ENCODE measurements around the gene ZNF577. TPM values are rescaled to one million over a fixed set of nuclear protein-coding genes. Genes with fewer than 3 reads are reported as not detected.

ZNF577 gene
- total RNA-seq, 1 experiment from 2014 or later = 1.6 TPM

GRCh38 chr19:51904331-51905165 is 16.8 kb upstream of the ZNF577 start, which contains the start of gene ZNF649:
TSS of gene ZNF649 (minus strand) at chr19:51905017. CDS start at chr19:51900107, 4,910 bp downstream.
- DNase-seq (ENCODE audit: low read depth in 1 of 2, low spot score in 2 of 2) = peak; percentile 66 to 70
- H3K36me3 ChIP-seq = peaks cover 11% of the 10 kb centered on the region

GRCh38 chr19:51903192-51903591 is 15.4 kb upstream of the ZNF577 start:
- Histone ChIP-seq H3K4me1 (replicated peaks) (no peaks in the 10 kb centered on the region), H3K27me3 (replicated peaks) (no peaks in the 10 kb centered on the region), H3K9me3 (replicated peaks) (peaks cover 19% of the 10 kb centered on the region), H3K4me3 (no peak overlapping the region), H3K27ac (no peak overlapping the region), H3K36me3 (peaks cover 24% of the 10 kb centered on the region)
- DNase-seq (ENCODE audit: low read depth in 1 of 2, low spot score in 2 of 2) = no peak

More at GRCh38 chr19:51904331-51905165, 16.8 kb upstream of the ZNF577 start, which contains the start of gene ZNF649:
- Histone ChIP-seq H3K9me3 (replicated peaks) (peaks cover 12% of the 10 kb centered on the region), H3K4me1 (replicated peaks) (no peaks in the 10 kb centered on the region), H3K4me3 (peak within 1 kb of the TSS; percentile 47), H3K27me3 (replicated peaks) (no peaks in the 10 kb centered on the region), H3K27ac (no peak within 1 kb of the TSS)

GRCh38 chr19:51901860-51902259 is 14.1 kb upstream of the ZNF577 start:
- Histone ChIP-seq H3K36me3 (peaks cover 33% of the 10 kb centered on the region), H3K27me3 (replicated peaks) (no peaks in the 10 kb centered on the region), H3K4me3 (no peak overlapping the region), H3K9me3 (replicated peaks) (peaks cover 19% of the 10 kb centered on the region), H3K4me1 (replicated peaks) (no peaks in the 10 kb centered on the region), H3K27ac (no peak overlapping the region)
- no peak for DNase-seq (ENCODE audit: low read depth in 1 of 2, low spot score in 2 of 2)

GRCh38 chr19:51891193-51891747 is 3.5 kb upstream of the ZNF577 start:
- Histone ChIP-seq H3K36me3 (peaks cover 70% of the 10 kb centered on the region), H3K27me3 (replicated peaks) (no peaks in the 10 kb centered on the region), H3K4me3 (no peak overlapping the region), H3K27ac (no peak overlapping the region), H3K9me3 (replicated peaks) (peaks cover 42% of the 10 kb centered on the region), H3K4me1 (replicated peaks) (no peaks in the 10 kb centered on the region)
- no peak for DNase-seq (ENCODE audit: low read depth in 1 of 2, low spot score in 2 of 2)

- Histone ChIP-seq H3K4me1 (replicated peaks) (no peaks in the 10 kb centered on the region), H3K4me3 (no peak overlapping the region), H3K9me3 (replicated peaks) (peaks cover 40% of the 10 kb centered on the region), H3K27ac (no peak overlapping the region), H3K36me3 (peaks cover 59% of the 10 kb centered on the region), H3K27me3 (replicated peaks) (no peaks in the 10 kb centered on the region)
- no peak for DNase-seq (ENCODE audit: low read depth in 1 of 2, low spot score in 2 of 2)
Measured at GRCh38 chr19:51889934-51890333, 2.2 kb upstream of the ZNF577 start.

- H3K27me3 ChIP-seq (replicated peaks) = no peaks in the 10 kb centered on the region
- H3K9me3 ChIP-seq (replicated peaks) = peaks cover 20% of the 10 kb centered on the region
- peaks cover 10% of the 10 kb centered on the region for H3K36me3 ChIP-seq
- H3K4me1 ChIP-seq (replicated peaks) = no peaks in the 10 kb centered on the region
- no peak for DNase-seq (ENCODE audit: low read depth in 1 of 2, low spot score in 2 of 2)
- no peak overlapping the region for H3K27ac ChIP-seq
- no peak overlapping the region for H3K4me3 ChIP-seq
Measured at GRCh38 chr19:51884713-51885112, 3.0 kb downstream of the ZNF577 start.

- Histone ChIP-seq H3K27ac (no peak overlapping the region), H3K27me3 (replicated peaks) (no peaks in the 10 kb centered on the region), H3K36me3 (no peaks in the 10 kb centered on the region), H3K4me3 (no peak overlapping the region), H3K9me3 (replicated peaks) (peaks cover 7% of the 10 kb centered on the region), H3K4me1 (replicated peaks) (no peaks in the 10 kb centered on the region)
- no peak for DNase-seq (ENCODE audit: low read depth in 1 of 2, low spot score in 2 of 2)
Measured at GRCh38 chr19:51882518-51882917, 5.2 kb downstream of the ZNF577 start.

- DNase-seq (ENCODE audit: low read depth in 1 of 2, low spot score in 2 of 2) = no peak
- H3K4me3 ChIP-seq = no peak overlapping the region
- no peaks in the 10 kb centered on the region for H3K4me1 ChIP-seq (replicated peaks)
- no peaks in the 10 kb centered on the region for H3K36me3 ChIP-seq
- no peak overlapping the region for H3K27ac ChIP-seq
- H3K9me3 ChIP-seq (replicated peaks) = peaks cover 34% of the 10 kb centered on the region
- no peaks in the 10 kb centered on the region for H3K27me3 ChIP-seq (replicated peaks)
Measured at GRCh38 chr19:51873097-51873496, 14.7 kb downstream of the ZNF577 start.

- Histone ChIP-seq H3K36me3 (no peaks in the 10 kb centered on the region), H3K27ac (no peak overlapping the region), H3K27me3 (replicated peaks) (no peaks in the 10 kb centered on the region), H3K4me1 (replicated peaks) (no peaks in the 10 kb centered on the region), H3K9me3 (replicated peaks) (peaks cover 21% of the 10 kb centered on the region), H3K4me3 (no peak overlapping the region)
- DNase-seq (ENCODE audit: low read depth in 1 of 2, low spot score in 2 of 2) = no peak
Measured at GRCh38 chr19:51861870-51862622, 25.7 kb downstream of the ZNF577 start.

- no peaks in the 10 kb centered on the region for H3K36me3 ChIP-seq
- H3K4me1 ChIP-seq (replicated peaks) = no peaks in the 10 kb centered on the region
- H3K4me3 ChIP-seq = no peak overlapping the region
- H3K27ac ChIP-seq = no peak overlapping the region
- no peak for DNase-seq (ENCODE audit: low read depth in 1 of 2, low spot score in 2 of 2)
- H3K27me3 ChIP-seq (replicated peaks) = no peaks in the 10 kb centered on the region
- peaks cover 12% of the 10 kb centered on the region for H3K9me3 ChIP-seq (replicated peaks)
Measured at GRCh38 chr19:51837145-51837544, 50.6 kb downstream of the ZNF577 start.

GRCh38 chr19:51830274-51830673 is 57.5 kb downstream of the ZNF577 start:
- no peaks in the 10 kb centered on the region for H3K27me3 ChIP-seq (replicated peaks)
- peaks cover 9% of the 10 kb centered on the region; the same call in 1 of the 2 replicates for H3K9me3 ChIP-seq (replicated peaks)
- no peak overlapping the region for H3K4me3 ChIP-seq
- no peak overlapping the region for H3K27ac ChIP-seq
- H3K4me1 ChIP-seq (replicated peaks) = no peaks in the 10 kb centered on the region
- no peaks in the 10 kb centered on the region for H3K36me3 ChIP-seq
- no peak for DNase-seq (ENCODE audit: low read depth in 1 of 2, low spot score in 2 of 2)

- Histone ChIP-seq H3K9me3 (replicated peaks) (peaks cover 5% of the 10 kb centered on the region), H3K27ac (no peak overlapping the region), H3K27me3 (replicated peaks) (no peaks in the 10 kb centered on the region), H3K36me3 (no peaks in the 10 kb centered on the region), H3K4me3 (no peak overlapping the region), H3K4me1 (replicated peaks) (no peaks in the 10 kb centered on the region)
- DNase-seq (ENCODE audit: low read depth in 1 of 2, low spot score in 2 of 2) = no peak
Measured at GRCh38 chr19:51824281-51825005, 63.3 kb downstream of the ZNF577 start.

- Histone ChIP-seq H3K9me3 (replicated peaks) (peaks cover 5% of the 10 kb centered on the region), H3K27ac (no peak overlapping the region), H3K4me3 (no peak overlapping the region), H3K4me1 (replicated peaks) (no peaks in the 10 kb centered on the region), H3K36me3 (no peaks in the 10 kb centered on the region), H3K27me3 (replicated peaks) (no peaks in the 10 kb centered on the region)
- no peak for DNase-seq (ENCODE audit: low read depth in 1 of 2, low spot score in 2 of 2)
Measured at GRCh38 chr19:51822946-51823345, 64.8 kb downstream of the ZNF577 start.

Measured in SJSA1 (cell line).